ENCODE data around the gene TRIM58.

GRCh38 chr1:247843411-247843810 is 13.6 kb upstream of the TRIM58 start:
- TF ChIP-seq CTCF (IDR thresholded peaks at IDR 0.05) (no peak), POLR2A (IDR thresholded peaks at IDR 0.05) (no peak)

Data from suprapubic skin (tissue), 3 donors.